Measurements from ENCODE around the gene FRRS1L. TPM values are rescaled to one million over a fixed set of nuclear protein-coding genes. Genes with fewer than 3 reads are reported as not detected.

The FRRS1L gene
- polyA plus RNA-seq, 3 donors, result 0.04 to 0.18 TPM; not detected in 1

DNA sequence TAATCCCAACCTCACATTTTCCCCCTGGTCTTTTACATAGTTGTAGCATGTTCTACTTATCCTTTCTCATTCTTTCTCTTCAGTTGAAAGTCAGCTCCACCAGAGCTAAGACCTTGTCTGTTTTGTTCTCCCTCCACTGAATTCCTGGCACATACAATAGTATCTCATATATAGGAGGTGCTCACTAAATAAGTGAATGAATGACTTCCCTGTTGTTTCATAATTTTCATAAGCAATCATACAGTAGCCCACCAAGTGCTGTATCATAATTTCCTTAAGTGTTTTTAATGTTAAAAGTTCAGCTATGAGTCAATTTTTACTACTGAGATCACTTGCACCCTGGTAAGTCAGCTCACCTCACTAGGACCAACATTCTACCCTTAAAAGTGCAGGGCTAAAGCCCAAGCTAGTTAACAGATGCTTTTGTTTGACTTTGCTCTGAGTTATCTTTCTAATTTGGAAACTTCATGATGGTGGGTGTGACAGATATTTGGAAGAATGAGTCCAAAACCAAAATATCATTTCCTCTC is 74.9 kb downstream of the FRRS1L start:
- no peak overlapping the region for H3K27ac ChIP-seq (ENCODE audit: low read depth, low read length)

- WGBS, 3 donors, result 96 to 99% (median 97%) methylated on average over 7 of the region's 7 CpGs
- H3K27ac ChIP-seq (ENCODE audit: low read depth, low read length), result no peak overlapping the region
Measured at GRCh38 chr9:109088221-109088620, 78.8 kb downstream of the FRRS1L start.

DNA sequence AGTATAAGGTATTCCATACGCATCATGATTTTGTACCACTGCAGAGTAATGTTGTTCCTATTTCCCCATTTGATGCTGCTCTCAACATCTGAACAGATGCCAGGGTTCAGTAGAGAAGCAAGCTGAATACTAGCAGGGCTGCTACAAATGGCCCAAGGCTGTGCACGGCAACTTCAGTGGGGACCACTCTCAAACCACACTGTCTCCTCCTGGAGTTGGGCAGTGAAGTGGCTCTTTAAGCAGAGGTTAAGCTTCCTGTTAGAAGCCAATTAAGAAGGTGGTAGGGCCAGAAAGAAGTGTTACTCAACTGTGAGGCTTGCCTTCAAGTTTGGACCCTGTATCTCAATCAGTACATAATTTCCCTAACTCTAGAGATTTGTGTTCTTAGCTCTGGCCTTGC is 79.3 kb downstream of the FRRS1L start:
- 96 to 98% (median 96%) methylated on average over 2 of the region's 2 CpGs for WGBS, 3 donors
- H3K27ac ChIP-seq (ENCODE audit: low read depth, low read length), result no peak overlapping the region

GRCh38 chr9:109086221-109086620 is 80.8 kb downstream of the FRRS1L start:
- WGBS, 3 donors, result 95 to 98% (median 95%) methylated on average over 3 of the region's 3 CpGs
- no peak overlapping the region for H3K27ac ChIP-seq (ENCODE audit: low read depth, low read length)

GRCh38 chr9:109085510-109085909 is 81.5 kb downstream of the FRRS1L start:
- H3K27ac ChIP-seq (ENCODE audit: low read depth, low read length), result no peak overlapping the region

DNA sequence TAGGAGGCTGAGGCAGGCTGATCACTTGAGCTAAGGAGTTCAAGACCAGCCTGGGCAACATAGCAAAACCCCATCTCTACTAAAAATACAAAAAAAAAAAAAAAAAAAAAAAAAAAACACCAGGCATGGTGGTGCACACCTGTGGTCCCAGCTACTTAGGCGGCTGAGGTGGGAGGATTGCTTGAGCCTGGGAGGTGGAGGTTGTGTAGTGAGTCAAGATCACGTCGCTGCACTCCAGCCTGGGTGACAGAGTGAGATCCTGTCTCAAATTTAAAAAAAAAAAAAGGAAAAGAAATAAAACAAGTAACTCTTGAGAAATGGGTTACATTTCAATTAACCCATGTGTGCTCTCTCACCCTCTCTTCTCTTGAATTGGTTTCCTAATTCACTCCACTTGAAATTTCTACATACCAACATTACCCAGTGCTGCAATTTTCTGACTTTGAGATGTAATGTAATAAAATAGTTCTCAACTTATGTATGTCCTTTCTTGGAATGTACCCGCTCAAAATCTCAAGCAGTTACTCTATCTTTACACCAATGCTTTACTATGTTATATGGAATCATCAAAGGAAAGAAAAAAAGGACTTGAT is 83.1 kb downstream of the FRRS1L start:
- H3K27ac ChIP-seq (ENCODE audit: low read depth, low read length), result no peak overlapping the region
- WGBS, 3 donors, result 96 to 100% (median 98%) methylated on average over 4 of the region's 4 CpGs

- 77 to 87% (median 84%) methylated on average over 7 of the region's 7 CpGs for WGBS, 3 donors
- no peak overlapping the region for H3K27ac ChIP-seq (ENCODE audit: low read depth, low read length)
Measured at GRCh38 chr9:109083141-109083540, 83.9 kb downstream of the FRRS1L start.

DNA sequence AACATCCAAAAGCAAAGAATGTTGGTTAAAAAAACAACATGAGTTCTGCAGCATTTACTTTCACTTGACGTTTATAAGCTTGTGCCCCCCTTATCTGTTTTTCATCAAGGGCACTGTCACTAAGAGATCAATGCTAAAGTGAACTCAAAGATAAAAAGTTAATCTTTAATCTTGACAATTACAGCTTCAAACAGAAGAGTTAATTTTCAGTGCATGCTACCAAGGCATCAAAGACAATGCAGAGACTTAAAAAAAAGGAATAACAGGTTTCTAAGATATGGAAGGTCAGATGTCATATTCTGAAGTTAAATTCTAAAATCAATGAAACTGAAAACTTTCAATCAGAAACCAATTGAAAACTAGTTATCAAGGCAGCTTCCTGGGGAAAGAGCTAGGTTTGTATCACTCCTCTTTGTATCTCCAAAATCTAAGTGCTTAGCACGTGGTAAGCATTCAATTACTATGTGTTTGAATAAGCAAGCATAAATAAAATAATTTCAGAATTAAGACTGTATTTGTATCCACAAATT is 84.9 kb downstream of the FRRS1L start:
- WGBS, 3 donors, result 41 to 74% (median 49%) methylated on average over 2 of the region's 2 CpGs

More for the DNA sequence above, 84.9 kb downstream of the FRRS1L start:
- H3K27ac ChIP-seq (ENCODE audit: low read depth, low read length), result no peak overlapping the region

Other genes starting within 250 kb of the FRRS1L start
- gene ELP1, start 233.1 kb downstream of the FRRS1L start, polyA plus RNA-seq, result 10 to 100 TPM in 2 of 3 donors, 1 to 10 TPM in 1; 7.2 to 15.7 (median 15.6) TPM
- 10 to 100 TPM in 2 of 3 donors, 1 to 10 TPM in 1; 9.6 to 23.5 (median 12.1) TPM for gene ABITRAM, start 232.8 kb downstream of the FRRS1L start, polyA plus RNA-seq
- gene CTNNAL1, start 153.8 kb downstream of the FRRS1L start, polyA plus RNA-seq, result 10 to 100 TPM; 12.9 to 27.2 (median 26.5) TPM
- 10 to 100 TPM in 2 of 3 donors, 1 to 10 TPM in 1; 9.2 to 29.1 (median 14.4) TPM for gene TMEM245, start 47.3 kb downstream of the FRRS1L start, polyA plus RNA-seq
- 100 to 1,000 TPM in 1 of 3 donors, 10 to 100 TPM in 1, 1 to 10 TPM in 1; 6.7 to 129 (median 34.7) TPM for gene EPB41L4B, start 153.8 kb upstream of the FRRS1L start, polyA plus RNA-seq